ENCODE data around the gene CDH6.

CDH6 gene
- total RNA-seq = 0 reads per million in 2 donors

- no peak for DNase-seq
Measured at GRCh38 chr5:31193591-31194467, at the start of gene CDH6. TSS of gene CDH6 (plus strand) at chr5:31193686. CDS start at chr5:31267474, 73,788 bp downstream.

GRCh38 chr5:31144364-31144763 lies 49.1 kb upstream of the CDH6 start:
- no peak for DNase-seq

GRCh38 chr5:31148959-31149475 lies 44.5 kb upstream of the CDH6 start:
- DNase-seq = no peak

GRCh38 chr5:31153521-31153920 lies 40.0 kb upstream of the CDH6 start:
- DNase-seq = no peak

- no peak for DNase-seq
Measured at GRCh38 chr5:31156631-31157160, 36.8 kb upstream of the CDH6 start.

- no peak for DNase-seq
Measured at GRCh38 chr5:31157720-31158119, 35.8 kb upstream of the CDH6 start.

- no peak for DNase-seq
Measured at GRCh38 chr5:31158686-31159085, 34.8 kb upstream of the CDH6 start.

GRCh38 chr5:31161781-31162181 lies 31.7 kb upstream of the CDH6 start:
- no peak for DNase-seq

GRCh38 chr5:31165729-31166128 lies 27.8 kb upstream of the CDH6 start:
- DNase-seq = no peak

- no peak for DNase-seq
Measured at GRCh38 chr5:31169379-31169778, 24.1 kb upstream of the CDH6 start.

- no peak for DNase-seq
Measured at GRCh38 chr5:31172881-31173280, 20.6 kb upstream of the CDH6 start.

GRCh38 chr5:31173614-31174013 lies 19.9 kb upstream of the CDH6 start:
- DNase-seq = no peak

GRCh38 chr5:31181376-31181987 lies 12.0 kb upstream of the CDH6 start:
- no peak for DNase-seq

- no peak for DNase-seq
Measured at GRCh38 chr5:31182136-31182535, 11.3 kb upstream of the CDH6 start.

- DNase-seq = no peak
Measured at GRCh38 chr5:31185951-31186350, 7.5 kb upstream of the CDH6 start.

- DNase-seq = no peak
Measured at GRCh38 chr5:31186672-31187267, 6.7 kb upstream of the CDH6 start.

- DNase-seq = no peak
Measured at GRCh38 chr5:31187591-31187990, 5.9 kb upstream of the CDH6 start.

- DNase-seq = no peak
Measured at GRCh38 chr5:31192442-31192841, 1.0 kb upstream of the CDH6 start.

- DNase-seq = no peak
Measured at GRCh38 chr5:31193116-31193515, 370 bp upstream of the CDH6 start.

GRCh38 chr5:31194468-31194813 lies 955 bp downstream of the CDH6 start:
- no peak for DNase-seq

- DNase-seq = no peak
Measured at GRCh38 chr5:31194892-31195555, 1.5 kb downstream of the CDH6 start.

- DNase-seq = no peak
Measured at GRCh38 chr5:31196309-31196708, 2.8 kb downstream of the CDH6 start.

- no peak for DNase-seq
Measured at GRCh38 chr5:31197183-31197582, 3.7 kb downstream of the CDH6 start.

Measured in T-helper 9 cell (primary cell).